GM10847 (cell line): Measurements from ENCODE around the gene OBP2B.

Source experiments
- POLR2A ChIP-seq: IDR thresholded peaks from 2 replicates; pipeline ENCODE4 v1.6.1; 2011; ENCODE audit not compliant: insufficient read length; ENCODE audit errors: extremely low read depth

Gene OBP2B

GRCh38 chr9:133225171-133226011 lies 16.3 kb upstream of the OBP2B start:
- TF ChIP-seq POLR2A, result no peak

- no peak for TF ChIP-seq POLR2A
These were observed 15.7 kb upstream of the OBP2B start for GRCh38 chr9:133224762-133225161.

DNA sequence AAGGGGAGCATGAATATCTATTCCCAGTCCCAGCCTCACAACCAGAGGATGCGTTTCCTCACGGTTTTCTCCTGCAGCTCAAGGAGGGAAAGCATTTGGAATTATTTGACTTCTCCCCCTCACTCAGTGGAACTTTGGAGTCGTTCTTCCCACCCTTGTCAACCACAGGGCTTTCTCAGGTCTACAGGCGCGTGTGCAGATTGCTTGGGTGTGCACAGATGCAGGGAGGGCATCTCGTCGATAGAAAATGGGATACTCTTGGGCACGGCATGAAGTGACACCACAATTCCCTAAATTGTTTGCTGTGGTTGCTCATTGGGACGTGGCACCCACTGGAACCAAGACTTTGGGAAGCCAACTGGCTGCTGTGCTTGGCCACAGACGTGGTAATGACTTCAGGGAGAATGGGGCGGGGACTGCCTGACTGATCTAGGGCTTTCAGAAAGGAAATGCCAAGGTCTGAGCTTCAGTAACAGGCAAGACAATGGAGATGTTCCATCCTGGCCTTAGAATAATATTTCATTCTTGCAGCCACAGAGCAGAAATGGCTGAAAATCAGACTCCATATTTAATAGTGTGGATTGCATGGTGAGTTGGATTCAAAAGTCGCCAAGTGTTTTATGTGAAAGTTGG lies 12.2 kb upstream of the OBP2B start:
- no peak for TF ChIP-seq POLR2A

GRCh38 chr9:133210609-133211008 lies 1.6 kb upstream of the OBP2B start:
- no peak for TF ChIP-seq POLR2A

- TF ChIP-seq POLR2A, result no peak
These were observed 1.1 kb upstream of the OBP2B start for GRCh38 chr9:133210202-133210532.

- TF ChIP-seq POLR2A, result no peak
These were observed 1.4 kb downstream of the OBP2B start for GRCh38 chr9:133207540-133208170.

DNA sequence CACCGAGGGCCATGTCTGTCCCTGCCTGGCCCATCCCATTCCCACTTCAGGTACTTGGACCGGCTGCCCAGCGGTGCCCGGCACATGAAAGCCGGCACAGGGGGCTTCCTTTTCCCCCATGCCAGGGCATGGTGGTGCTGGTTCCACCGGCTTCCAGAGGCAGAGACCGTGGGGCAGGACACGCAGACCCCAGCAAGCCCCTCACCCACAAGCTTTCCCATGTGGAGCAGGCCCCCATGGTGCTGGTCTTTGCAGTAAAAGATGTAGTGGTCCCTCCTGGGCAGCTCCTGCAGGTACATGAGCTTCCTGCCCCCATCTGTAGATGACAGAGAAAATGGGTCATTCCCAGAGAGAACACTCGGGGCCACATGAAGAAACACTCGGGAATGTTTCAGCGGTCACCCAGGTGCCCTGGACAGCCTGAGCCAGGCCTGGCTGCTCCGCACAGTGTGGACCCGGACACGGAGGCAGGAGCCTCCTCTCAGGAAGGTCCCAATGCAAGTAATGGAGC lies 2.0 kb downstream of the OBP2B start:
- no peak for TF ChIP-seq POLR2A

GRCh38 chr9:133205996-133206931 lies 2.8 kb downstream of the OBP2B start:
- no peak for TF ChIP-seq POLR2A

GRCh38 chr9:133204993-133205336 lies 4.1 kb downstream of the OBP2B start:
- no peak for TF ChIP-seq POLR2A

DNA sequence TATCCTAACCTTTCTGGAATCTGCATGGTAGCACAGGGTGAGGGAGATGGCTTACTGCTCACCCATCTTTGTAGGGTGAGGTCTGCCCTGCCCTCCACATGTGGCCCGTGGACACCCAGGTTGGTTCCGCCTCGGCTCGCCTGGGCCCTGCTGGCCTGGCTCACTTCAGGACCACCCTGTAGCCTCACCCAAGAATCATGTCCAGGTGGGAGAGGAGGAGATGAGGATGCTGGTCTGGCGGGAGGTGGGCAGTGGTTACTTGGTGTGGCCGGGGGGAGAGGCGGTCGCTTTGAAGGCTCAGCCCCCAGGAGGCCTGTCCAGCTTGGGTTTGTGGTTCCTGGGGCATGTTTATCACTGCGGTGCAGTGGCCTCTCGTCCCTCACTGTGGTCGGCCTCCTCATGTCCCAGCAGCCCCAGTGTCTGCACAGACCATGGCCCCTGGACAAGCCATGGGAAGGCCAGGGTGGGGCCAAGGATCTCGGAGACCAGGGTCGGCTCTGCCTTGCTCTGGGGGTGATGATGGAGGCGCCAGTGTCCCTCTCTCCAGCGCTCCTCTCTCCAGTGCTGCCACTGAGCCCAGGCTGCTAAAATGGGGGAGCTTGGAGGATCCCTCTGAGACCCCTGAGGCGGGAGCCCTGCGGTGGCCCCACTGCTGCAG lies 4.6 kb downstream of the OBP2B start:
- no peak for TF ChIP-seq POLR2A

DNA sequence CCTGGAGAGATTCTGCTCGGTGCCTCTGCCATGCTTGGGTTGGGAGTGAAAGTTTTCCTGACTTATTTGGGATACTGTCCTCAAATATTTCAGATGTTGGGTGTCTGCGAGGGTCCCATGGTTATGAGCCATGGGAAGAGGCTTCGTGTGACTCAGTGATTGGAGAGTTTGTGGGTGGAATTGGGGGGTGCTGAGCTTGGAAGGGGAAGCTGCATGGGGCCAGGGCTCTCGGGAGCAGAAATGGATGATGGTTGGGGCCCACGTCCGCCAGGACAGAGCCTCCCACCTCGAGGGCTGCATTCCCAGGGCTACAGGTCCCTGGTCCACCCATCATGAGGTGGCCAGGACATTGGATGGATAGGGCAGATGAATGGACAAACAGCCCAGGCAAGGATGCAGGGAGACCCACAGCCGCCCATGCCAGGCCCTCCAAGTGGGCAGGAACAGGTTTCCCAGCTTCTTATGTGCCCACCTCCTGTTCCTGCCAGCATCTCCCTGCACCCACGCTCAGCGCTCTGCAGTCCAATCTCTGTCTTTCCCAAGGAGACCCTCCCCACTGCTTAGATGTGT lies 5.5 kb downstream of the OBP2B start:
- TF ChIP-seq POLR2A, result no peak

DNA sequence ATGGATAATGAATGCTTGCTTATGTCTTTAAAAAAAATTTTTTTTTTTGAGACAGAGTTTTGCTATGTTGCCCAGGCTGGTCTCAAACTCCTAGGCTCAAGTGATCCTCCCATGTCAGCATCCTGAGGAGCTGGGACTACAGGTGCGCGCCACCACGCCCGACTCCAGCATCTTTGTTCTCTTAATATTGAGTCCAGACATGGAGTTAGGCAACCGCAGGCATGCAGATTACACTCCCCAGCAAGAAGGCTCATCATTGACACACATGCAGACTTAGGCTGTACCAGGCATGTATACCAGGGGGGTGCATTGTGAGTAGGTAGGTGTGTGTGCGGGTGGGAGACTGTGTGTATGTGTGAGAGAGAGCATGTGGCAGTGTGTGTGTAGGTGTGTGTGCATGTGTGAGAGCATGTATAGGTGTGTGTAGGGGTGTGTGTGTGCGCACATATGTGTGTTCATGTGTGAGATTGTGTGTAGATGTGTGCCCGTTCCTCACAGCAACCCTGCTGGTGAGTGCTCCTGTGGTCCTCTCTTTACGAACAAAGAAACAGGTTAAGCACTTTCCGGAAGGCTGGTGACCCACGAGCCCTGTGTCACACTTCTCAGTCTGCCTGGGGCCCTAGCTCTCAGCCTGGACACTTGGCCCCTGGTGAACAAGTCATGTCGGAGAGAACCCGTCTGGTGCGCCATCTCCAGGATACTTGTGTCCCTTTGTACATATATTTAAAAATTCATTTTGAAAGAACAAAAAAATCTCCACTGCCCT lies 6.2 kb downstream of the OBP2B start:
- TF ChIP-seq POLR2A, result no peak

DNA sequence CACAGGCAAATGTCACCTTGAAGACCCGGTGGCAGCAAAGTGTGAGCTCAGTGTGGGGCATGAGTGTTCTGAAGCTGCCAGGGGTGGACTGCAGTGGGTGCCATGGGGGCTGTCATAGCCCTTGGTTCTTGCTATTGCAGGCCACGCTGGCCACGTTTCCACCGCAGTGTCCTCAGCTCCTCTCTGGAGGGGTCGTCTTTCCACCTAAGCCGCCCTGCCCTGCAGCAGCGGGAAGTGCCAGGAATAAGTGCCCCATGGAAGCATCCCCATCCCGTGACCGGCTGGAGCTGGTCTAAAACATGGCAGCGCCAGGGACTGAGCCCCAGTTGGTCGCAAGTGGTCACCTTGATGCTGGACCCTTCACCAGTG lies 6.9 kb downstream of the OBP2B start:
- TF ChIP-seq POLR2A, result no peak
